Stimulated activated CD4-positive, alpha-beta T cell treated with anti-CD3 and anti-CD28 coated beads, TNF-alpha, amount 100 ng/mL, for 4 hours (primary cell): ENCODE measurements around the gene LRRC36.

ENCODE experiments used
- DNase-seq, 3 experiments: peaks; one replicate each; pipeline ENCODE4 v3.0.0-alpha.2; 2020; ENCODE audit warnings: low read depth in 3 of 3

The LRRC36 gene

GRCh38 chr16:67294938-67295361 is 31.7 kb upstream of the LRRC36 start:
- DNase-seq = no peak

DNA sequence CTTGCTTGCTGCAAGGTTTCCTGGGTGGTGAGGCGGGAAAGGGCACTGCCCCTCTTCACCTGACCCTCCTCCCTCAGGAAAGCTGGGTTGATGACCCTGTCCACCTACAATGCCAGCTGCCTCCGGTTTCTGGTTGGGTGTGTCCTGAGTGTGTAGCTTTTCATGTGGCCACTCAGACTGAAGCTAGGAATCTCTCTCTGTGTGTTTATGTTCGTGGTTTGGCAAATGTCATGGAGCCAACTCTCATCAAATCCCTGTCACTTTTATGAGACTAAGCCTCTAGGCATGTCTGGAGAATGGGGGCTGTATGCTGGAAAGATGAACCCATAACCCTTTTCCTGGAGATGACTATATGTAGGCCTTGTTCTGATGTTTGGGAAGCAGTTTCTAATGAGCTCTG is 30.2 kb upstream of the LRRC36 start:
- no peak for DNase-seq

- DNase-seq = no peak
Measured at GRCh38 chr16:67298277-67298676, 28.3 kb upstream of the LRRC36 start.

- no peak for DNase-seq
Measured at GRCh38 chr16:67299269-67299668, 27.3 kb upstream of the LRRC36 start.

- no peak for DNase-seq
Measured at GRCh38 chr16:67301080-67301782, 25.4 kb upstream of the LRRC36 start.

DNA sequence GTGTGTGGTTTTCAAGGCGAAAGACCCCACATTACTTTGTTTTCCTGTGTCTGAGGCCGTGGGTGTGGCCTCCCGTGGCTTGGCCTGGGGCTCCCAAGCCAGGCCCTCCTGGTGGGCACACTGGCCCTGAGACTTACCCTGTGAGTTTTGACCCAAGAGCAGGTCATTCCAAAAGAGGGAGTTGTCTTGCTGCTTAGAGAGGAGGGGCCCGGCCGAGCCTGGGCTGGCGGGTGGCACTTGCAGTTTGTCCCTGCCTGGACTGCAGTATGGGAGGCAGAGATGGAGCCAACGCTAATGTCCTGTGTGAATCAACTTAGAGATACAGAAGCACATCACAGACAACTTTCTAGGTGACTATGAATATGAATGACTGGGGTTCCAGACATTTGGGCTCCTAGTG is 24.5 kb upstream of the LRRC36 start:
- DNase-seq = no peak

DNA sequence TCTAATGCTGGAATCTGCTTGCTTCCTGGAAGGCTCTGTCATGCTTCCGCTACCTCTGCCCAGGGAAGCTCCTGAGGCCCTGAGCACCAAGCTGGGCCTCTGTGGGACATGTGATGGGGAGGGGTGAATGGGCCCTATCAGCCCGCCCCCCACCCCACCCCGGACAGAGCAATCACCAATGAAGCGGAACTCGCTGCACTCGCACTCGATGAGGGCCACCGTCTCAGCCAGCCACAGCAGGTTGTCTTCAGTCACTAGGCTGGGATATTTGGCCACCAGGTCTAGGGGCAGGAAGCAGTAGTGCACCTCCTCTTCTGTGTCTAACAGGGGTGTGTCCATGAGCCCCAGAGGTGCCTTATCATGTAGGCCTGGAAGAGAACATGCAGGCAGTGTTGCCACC is 23.6 kb upstream of the LRRC36 start:
- no peak for DNase-seq

DNA sequence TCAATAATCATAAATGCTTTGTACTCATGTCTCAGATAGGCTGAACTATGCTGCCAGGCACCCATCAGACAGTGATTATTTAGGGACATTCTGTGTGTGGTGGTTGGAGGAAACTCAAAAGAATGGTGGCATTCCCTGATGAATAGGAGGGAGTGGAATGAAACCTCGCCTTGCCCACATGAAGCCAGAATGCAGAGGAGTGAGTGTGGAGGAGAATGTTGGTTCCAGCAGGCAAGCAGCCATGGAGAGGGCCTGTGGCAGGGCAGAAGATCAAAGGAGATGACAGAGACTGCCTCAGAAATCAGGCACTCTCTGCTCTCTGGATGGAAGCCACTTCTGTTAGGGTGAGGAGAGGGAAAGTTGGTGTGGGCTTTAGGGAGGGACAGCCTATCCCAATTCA is 22.6 kb upstream of the LRRC36 start:
- DNase-seq = no peak

DNA sequence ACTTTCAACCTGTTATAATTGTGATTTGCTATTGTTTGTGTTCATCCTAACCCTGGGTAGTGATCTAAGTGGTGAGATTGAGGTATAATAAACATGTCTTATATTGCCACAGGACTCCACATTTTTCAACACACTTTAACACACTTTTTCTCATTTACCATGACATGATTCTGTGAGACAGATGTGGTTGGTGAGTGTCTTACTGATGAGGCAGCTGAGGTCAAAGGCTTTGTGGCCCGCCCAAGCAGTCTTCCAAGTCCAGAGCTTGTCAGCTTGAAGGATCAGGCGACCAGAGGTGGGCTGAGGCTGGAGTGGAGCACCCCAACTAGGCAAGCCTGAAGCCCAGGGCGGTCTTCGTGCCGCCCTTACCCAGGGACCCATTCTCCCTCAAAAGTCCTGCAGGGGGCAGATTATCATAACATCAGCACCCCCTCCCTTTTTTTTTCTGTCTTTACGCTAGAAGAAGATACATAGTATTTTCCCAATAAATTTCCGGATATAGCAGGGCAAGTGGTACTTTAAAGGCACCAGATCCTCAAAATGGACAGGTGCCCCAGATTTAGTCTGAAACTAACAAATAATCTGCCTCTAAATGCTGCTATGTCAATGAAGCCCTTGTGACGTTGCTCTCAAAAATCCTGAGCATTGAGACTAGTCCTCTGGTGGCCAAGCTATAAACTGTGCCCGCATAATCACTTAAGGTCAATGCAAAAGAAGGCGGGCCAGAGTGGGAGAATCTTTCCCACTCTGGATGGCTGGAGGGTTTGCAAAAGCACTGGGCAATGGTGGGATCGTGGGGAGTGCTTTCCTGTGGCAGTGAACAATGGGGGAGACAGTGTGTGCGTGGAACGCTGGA is 21.2 kb upstream of the LRRC36 start:
- DNase-seq = no peak

GRCh38 chr16:67310561-67310960 is 16.1 kb upstream of the LRRC36 start:
- no peak for DNase-seq

DNA sequence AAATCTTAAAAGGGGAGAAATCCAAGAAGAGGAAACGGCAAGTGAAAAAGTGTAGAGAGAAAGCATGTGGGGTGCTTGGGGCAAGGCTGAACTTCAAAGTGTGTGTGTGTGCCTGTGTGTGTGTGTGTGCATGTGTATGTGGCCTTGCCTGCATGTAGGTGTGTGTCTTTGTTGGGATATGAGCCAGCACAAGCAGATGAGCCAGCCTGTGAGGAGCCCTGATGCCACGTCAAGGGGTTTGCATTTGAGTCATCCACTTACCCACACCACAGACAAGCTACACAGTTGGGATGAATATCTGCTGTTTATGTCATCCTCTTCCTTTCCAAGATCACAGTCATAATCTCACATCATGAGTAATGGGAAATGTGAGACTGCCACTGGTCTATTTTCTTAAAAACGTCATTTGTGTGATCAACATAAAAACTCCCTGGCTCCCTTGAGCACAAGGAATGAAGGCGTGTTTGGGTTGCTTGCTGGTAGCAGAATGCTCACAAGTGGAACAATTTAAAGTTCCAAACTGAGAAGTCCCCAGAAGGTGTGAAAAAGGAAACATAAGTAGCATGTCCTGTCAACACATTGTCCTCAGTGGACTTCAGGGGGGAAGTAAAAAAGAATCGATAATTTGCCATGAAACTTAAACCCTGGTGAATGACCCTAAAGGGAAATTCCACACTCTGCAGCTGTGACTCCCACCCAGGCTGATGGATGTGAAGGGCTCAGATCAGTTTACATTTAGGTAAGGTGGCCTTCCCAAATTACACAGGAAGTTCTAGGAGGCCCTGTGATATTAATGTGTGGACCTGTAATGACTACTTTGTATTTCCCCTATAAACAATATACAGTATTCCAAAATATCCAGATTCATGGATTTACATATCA is 14.8 kb upstream of the LRRC36 start:
- peak; percentile 47 to 59 (median 54) for DNase-seq

DNA sequence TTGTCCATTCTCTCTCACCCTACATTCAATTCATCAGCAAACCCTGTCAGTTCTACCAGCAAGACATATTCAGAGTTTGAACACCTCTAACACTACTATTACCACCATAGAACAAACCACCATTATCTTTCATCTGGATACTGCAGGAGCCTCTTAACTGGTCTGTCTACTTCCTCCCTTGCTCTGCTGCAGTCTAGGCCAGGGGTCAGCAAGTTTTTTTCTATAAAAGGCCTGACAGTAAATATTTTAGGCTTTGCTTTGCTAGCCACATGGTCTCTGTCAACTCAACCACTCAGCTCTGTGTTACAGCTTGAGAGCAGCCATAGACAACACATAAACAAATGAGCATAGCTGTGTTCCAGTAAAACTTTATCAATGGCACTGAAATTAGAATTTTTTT is 13.9 kb upstream of the LRRC36 start:
- DNase-seq = no peak

GRCh38 chr16:67317853-67318252 is 8.8 kb upstream of the LRRC36 start:
- no peak for DNase-seq

DNA sequence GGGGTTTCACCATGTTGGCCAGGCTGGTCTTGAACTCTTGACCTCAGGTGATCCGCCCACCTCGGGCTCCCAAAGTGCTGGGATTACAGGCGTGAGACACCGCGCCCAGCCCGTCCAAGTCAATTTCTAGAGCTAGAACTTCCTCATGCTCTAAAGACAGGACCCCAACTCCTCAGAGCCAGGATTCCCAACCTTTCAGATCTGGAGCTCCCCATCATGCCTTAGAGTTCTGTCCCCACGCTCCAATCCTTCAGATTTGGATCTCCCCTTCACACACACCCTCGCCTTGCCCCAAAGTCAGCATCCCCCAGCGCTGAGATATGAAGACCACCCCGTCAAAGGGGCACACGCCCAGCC is 522 bp upstream of the LRRC36 start:
- no peak for DNase-seq

- no peak for DNase-seq
Measured at GRCh38 chr16:67327743-67328142, 1.1 kb downstream of the LRRC36 start.

DNA sequence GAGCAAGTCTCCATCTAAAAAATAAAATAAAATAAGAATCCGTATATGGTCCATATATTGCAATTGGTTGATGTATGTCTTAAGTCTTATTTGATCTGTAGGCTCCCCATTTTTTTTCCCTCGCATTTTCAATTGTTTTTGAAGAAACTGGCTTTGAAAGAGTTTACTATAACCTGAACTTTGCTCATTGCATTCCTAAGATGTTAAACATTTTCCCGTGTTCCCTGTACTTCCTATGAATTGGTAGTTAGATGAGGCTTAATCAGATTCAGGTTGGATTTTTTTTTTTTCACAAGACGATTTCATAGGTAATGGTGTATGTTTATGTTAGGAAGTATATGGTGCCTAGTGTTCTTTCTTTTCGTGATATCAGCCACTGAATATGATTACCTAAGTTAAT is 3.3 kb downstream of the LRRC36 start:
- DNase-seq = no peak

DNA sequence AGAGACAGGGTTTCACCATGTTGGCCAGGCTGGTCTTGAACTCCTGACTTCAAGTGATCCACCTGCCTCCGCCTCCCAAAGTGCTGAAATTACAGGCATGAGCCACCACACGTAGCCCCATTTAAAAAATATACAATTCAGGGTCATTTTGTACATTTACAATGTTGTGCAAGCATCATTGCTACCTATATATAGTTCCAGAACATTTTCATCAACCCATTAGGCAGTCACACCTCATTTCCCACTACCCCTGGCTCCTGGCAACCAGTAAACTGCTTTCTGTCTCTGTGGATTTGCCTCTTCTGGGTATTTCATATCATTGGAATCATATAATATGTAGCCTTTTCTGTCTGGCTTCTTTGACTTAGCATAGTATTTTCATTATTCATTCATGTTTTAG is 6.7 kb downstream of the LRRC36 start:
- DNase-seq = no peak

DNA sequence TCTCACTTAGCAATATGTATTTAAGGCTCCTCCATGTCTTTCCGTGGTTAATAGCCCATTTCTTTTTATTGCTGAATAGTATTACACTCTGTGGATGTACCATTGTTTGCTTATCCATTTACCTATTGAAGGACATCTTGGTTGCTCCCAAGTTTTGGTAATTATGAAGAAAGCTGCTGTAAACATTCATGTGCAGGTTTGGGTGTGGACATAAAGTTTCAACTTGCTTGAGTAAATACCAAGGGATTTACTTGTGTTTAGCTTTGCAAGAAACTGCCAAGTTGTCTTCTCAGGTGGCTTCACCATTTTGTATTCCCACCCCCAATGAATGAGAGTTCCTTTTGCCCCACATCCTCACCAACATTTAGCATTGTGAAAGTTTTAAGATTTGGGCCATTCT is 9.5 kb downstream of the LRRC36 start:
- DNase-seq = no peak

DNA sequence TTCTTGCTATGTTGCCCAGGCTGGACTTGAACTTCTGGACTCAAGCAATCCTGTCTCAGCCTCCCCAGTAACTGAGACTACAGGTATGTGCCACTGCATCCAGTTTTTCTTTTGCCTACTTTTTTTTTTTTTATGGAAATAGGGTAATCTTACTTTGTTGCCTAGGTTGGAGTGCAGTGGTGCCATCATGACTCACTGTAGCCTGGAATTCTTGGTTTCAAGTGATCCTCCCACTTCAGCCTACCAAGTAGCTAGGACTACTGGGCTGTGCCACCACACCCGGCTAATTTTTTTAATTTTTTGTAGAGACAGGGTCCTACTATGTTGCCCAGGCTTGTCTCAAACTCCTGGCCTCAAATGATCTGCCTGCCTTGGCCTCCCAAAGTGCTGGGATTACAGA is 10.0 kb downstream of the LRRC36 start:
- no peak for DNase-seq

- no peak for DNase-seq
Measured at GRCh38 chr16:67339453-67339852, 12.8 kb downstream of the LRRC36 start.

DNA sequence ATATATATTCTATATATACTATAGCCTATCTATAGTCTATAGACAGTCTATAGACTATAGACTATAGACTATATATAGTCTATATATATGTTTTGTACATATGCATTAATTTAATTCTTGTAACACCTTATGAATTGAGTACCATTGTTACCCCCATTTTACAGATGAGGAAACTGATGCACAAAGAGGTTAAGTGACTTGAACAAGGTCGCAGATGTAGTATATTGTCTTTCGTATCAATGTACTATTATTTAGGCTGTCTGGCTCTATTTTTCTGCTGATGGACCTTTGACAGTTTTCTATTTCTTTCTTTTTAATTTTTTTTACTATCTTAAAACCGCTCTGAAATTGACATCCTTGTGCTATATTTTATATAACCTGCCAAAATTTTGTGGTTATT is 14.6 kb downstream of the LRRC36 start:
- no peak for DNase-seq

GRCh38 chr16:67342616-67343015 is 16.0 kb downstream of the LRRC36 start:
- DNase-seq = no peak
